HG03045 (cell line): ENCODE measurements around the gene C19orf73.

Experiments used
- ATAC-seq: cut with Tn5 transposase; IDR thresholded peaks from one replicate; pipeline ENCODE4 v1.9.1; 2021; ENCODE audit warnings: mild to moderate bottlenecking, moderate library complexity; ENCODE audit not compliant: unreplicated experiment

The C19orf73 gene

GRCh38 chr19:49070416-49070815 lies 48.5 kb downstream of the C19orf73 start:
- ATAC-seq: no peak

- ATAC-seq: no peak
These were observed 49.9 kb downstream of the C19orf73 start for GRCh38 chr19:49069026-49069425.
